22Rv1 (cell line): ENCODE results near the gene PAX3.

Experiments used
- CTCF ChIP-seq: fragments of 450-650 bp; IDR thresholded peaks from 2 replicates; pipeline ENCODE4 v1.5.1; 2017; ENCODE audit warnings: mild to moderate bottlenecking
- ZFX ChIP-seq: fragments of 450-650 bp; IDR thresholded peaks from 2 replicates; pipeline ENCODE4 v1.6.1; 2017; ENCODE audit warnings: antibody characterized with exemption, borderline replicate concordance

GRCh38 chr2:222291485-222291841, 7.3 kb downstream of the PAX3 start:
- TF ChIP-seq CTCF: no peak
- TF ChIP-seq ZFX: no peak
